ENCODE measurements around the gene FFAR1.

The FFAR1 gene

GRCh38 chr19:35347930-35348298 lies 212 bp downstream of the FFAR1 start:
- no peak overlapping the region for H3K4me3 ChIP-seq (ENCODE audit: low read length)
- TF ChIP-seq CTCF (conservative IDR thresholded peaks at IDR 0.05; ENCODE audit: low read length) = no peak
- no peak for DNase-seq (ENCODE audit: low read depth)

GRCh38 chr19:35348911-35349611 lies 1.4 kb downstream of the FFAR1 start:
- no peak for DNase-seq (ENCODE audit: low read depth)
- no peak overlapping the region for H3K4me3 ChIP-seq (ENCODE audit: low read length)
- no peak for TF ChIP-seq CTCF (conservative IDR thresholded peaks at IDR 0.05; ENCODE audit: low read length)

GRCh38 chr19:35349614-35350521 lies 2.2 kb downstream of the FFAR1 start:
- no peak overlapping the region for H3K4me3 ChIP-seq (ENCODE audit: low read length)
- TF ChIP-seq CTCF (conservative IDR thresholded peaks at IDR 0.05; ENCODE audit: low read length) = no peak
- no peak for DNase-seq (ENCODE audit: low read depth)

GRCh38 chr19:35350591-35350990 lies 2.9 kb downstream of the FFAR1 start:
- H3K4me3 ChIP-seq (ENCODE audit: low read length) = no peak overlapping the region
- TF ChIP-seq CTCF (conservative IDR thresholded peaks at IDR 0.05; ENCODE audit: low read length) = no peak
- DNase-seq (ENCODE audit: low read depth) = no peak

- DNase-seq (ENCODE audit: low read depth) = no peak
- no peak overlapping the region for H3K4me3 ChIP-seq (ENCODE audit: low read length)
- TF ChIP-seq CTCF (conservative IDR thresholded peaks at IDR 0.05; ENCODE audit: low read length) = no peak
These were observed 3.9 kb downstream of the FFAR1 start for GRCh38 chr19:35351411-35352176.

- TF ChIP-seq CTCF (conservative IDR thresholded peaks at IDR 0.05; ENCODE audit: low read length) = no peak
- DNase-seq (ENCODE audit: low read depth) = no peak
- no peak overlapping the region for H3K4me3 ChIP-seq (ENCODE audit: low read length)
These were observed 4.4 kb downstream of the FFAR1 start for GRCh38 chr19:35352177-35352447.
